Measurements from ENCODE around the gene GALNT10.

GRCh38 chr5:154207204-154207603, 16.7 kb downstream of the GALNT10 start:
- TF ChIP-seq CTCF (IDR thresholded peaks at IDR 0.05): no peak
- TF ChIP-seq EZH2phosphoT487 (IDR thresholded peaks at IDR 0.05): no peak
